Muscle of leg (tissue), 11 donors: Measurements from ENCODE around the gene PLEKHA5. TPM values are rescaled to one million over a fixed set of nuclear protein-coding genes. Genes with fewer than 3 reads are reported as not detected.

Experiments used
- DNase-seq: peaks from one replicate; pipeline ENCODE4 v3.0.0; 2013
- H3K27ac ChIP-seq: one replicate; pipeline ENCODE4 v1.5.1; 2013; ENCODE audit warnings: mild to moderate bottlenecking, low read length, control low read depth
- H3K27me3 ChIP-seq: one replicate; pipeline ENCODE4 v1.6.1; 2013; ENCODE audit warnings: low read length; ENCODE audit not compliant: control insufficient read depth, insufficient read depth
- H3K36me3 ChIP-seq: one replicate; pipeline ENCODE4 v1.6.1; 2013; ENCODE audit warnings: low read length; ENCODE audit not compliant: control insufficient read depth, insufficient read depth
- H3K4me1 ChIP-seq: one replicate; pipeline ENCODE4 v1.6.1; 2013; ENCODE audit warnings: low read length; ENCODE audit not compliant: control insufficient read depth, insufficient read depth
- H3K4me3 ChIP-seq: one replicate; pipeline ENCODE4 v1.5.1; 2013; ENCODE audit warnings: low read length, control low read depth
- H3K9me3 ChIP-seq: replicated peaks from 2 replicates; pipeline ENCODE4 v1.6.1; 2013; ENCODE audit warnings: low read depth, low read length; ENCODE audit not compliant: control insufficient read depth
- WGBS: methylation state at CpG from one replicate; pipeline ENCODE4 v1.1.5; 2013; ENCODE audit warnings: missing lambda C conversion rate; ENCODE audit not compliant: insufficient coverage; 5-methylcytosine and 5-hydroxymethylcytosine counted together
- polyA plus RNA-seq, 8 donors: library from polyadenylated mRNA; unstranded; fragments of 120-200 nt; gene quantifications; one replicate each; pipeline versions ENCODE4 v1.2.1 to v1.2.3, GENCODE V29; 2013; ENCODE audit warnings: inconsistent platforms in 1 of 8, low replicate concordance in 1 of 8; ENCODE audit not compliant: insufficient read length in 8 of 8, insufficient read depth in 1 of 8
- total RNA-seq: library from RNA; stranded (reverse); fragments of 120-200 nt; gene quantifications from one replicate; pipeline ENCODE4 v1.2.4, GENCODE V29; 2013

PLEKHA5 gene
- total and polyA plus RNA-seq, 9 donors = 13.2 to 24.6 (median 17.1) TPM

DNA sequence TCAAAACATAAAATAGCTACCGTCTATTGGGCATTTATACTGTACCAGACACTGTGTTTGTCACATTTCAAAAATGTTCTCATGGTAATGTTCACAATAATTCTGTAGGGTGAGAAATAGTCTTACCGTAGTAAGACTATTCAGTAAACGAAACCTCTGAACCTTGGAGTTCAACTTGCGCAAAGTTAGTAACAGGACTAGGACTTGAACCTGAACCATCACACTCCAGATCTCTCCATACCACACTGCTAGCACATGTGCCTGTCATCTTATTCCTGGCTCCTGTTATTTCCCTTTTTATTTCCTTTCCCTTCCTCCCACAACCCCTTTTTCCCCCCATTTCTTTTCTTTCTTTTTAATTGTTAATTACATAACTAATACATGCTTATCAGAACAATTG, 65.4 kb downstream of the PLEKHA5 start:
- H3K27ac ChIP-seq = no peak overlapping the region
- no peak overlapping the region for H3K4me3 ChIP-seq
- H3K27me3 ChIP-seq = no peaks in the 10 kb centered on the region
- peaks cover 3% of the 10 kb centered on the region for H3K4me1 ChIP-seq
- WGBS = 100% methylated on average over 2 of the region's 4 CpGs
- H3K9me3 ChIP-seq = no peaks in the 10 kb centered on the region
- DNase-seq = no peak
- no peaks in the 10 kb centered on the region for H3K36me3 ChIP-seq

DNA sequence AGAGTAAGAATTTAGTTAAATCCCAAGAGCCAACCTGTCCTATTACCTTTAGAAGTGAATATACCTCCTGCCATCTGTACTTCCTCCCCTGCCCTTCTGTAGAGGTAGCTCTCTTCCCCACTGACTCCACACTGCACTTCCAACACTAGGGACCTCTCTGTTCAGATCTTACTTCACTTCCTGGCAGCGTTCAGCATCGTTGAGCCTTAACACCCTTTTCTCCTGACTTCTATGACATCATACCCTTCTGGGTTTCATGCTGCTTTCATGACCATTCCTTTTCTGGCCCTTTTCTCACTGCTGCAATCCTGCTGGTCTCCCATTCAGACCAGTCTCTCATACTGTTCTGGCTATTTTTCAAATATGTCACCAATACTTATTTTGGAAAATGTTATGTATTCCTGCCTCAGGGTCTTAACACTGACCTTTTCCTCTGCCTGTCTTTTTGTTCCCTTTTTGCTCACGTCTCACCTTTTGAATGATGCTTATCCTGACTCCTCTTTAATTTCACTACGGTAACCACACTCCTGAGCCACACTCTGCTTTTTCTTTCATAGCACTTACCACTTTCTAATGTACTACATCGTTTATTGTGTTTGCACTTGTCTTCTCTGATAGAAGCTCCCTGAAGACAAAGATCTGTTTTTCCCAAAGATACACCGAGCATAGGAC, 67.6 kb downstream of the PLEKHA5 start:
- Histone ChIP-seq H3K9me3 (no peaks in the 10 kb centered on the region), H3K27me3 (no peaks in the 10 kb centered on the region), H3K36me3 (no peaks in the 10 kb centered on the region), H3K4me3 (no peak overlapping the region), H3K4me1 (no peaks in the 10 kb centered on the region), H3K27ac (no peak overlapping the region)
- WGBS = 66% methylated on average over 6 of the region's 6 CpGs
- no peak for DNase-seq

DNA sequence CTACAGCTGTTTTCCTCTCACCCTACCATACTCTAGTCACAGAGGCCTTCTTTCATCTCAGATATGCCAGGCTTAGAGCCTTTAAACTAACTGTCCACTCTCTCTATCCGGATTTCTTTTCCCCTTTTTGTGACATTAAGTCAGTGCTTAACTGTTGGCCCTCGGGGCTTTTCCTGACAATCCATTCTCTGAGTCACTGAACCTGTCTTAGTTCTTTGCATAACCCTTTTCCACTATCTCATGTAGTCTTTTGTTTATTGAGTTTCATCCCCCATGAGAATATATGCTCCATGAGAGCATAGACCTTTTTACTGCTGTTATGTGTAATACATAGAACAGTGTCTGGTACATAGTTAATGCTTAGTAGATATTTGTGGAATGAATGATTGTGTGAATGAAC, 68.7 kb downstream of the PLEKHA5 start:
- no peaks in the 10 kb centered on the region for H3K27me3 ChIP-seq
- 56% methylated on average over 1 of the region's 2 CpGs for WGBS
- DNase-seq = no peak
- no peak overlapping the region for H3K27ac ChIP-seq
- no peak overlapping the region for H3K4me3 ChIP-seq
- H3K9me3 ChIP-seq = no peaks in the 10 kb centered on the region
- H3K4me1 ChIP-seq = no peaks in the 10 kb centered on the region
- no peaks in the 10 kb centered on the region for H3K36me3 ChIP-seq

DNA sequence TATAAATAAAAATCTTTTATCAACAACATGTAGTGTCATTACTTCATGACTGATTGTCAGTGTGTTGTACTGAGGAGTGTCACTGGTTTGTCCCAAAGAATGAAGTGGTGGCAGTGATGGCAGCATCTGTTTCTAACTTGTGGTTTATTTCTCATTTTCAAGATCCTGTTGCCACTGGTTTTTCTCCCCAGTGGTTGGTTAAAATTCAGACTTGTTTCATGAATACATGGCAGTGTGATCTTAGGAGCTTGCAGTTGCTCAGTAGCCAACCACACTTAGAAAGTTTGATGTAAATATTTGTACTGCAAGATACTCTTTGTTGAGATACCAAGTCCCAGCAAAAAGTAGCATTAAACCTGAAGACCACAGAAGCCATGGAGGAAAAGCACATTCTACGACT, 69.8 kb downstream of the PLEKHA5 start:
- no CpG with 5 or more reads among the region's 1 CpG for whole genome bisulfite sequencing
- no peak overlapping the region for H3K27ac ChIP-seq
- H3K36me3 ChIP-seq = no peaks in the 10 kb centered on the region
- DNase-seq = no peak
- no peak overlapping the region for H3K4me3 ChIP-seq
- H3K27me3 ChIP-seq = no peaks in the 10 kb centered on the region
- H3K9me3 ChIP-seq = no peaks in the 10 kb centered on the region
- no peaks in the 10 kb centered on the region for H3K4me1 ChIP-seq

DNA sequence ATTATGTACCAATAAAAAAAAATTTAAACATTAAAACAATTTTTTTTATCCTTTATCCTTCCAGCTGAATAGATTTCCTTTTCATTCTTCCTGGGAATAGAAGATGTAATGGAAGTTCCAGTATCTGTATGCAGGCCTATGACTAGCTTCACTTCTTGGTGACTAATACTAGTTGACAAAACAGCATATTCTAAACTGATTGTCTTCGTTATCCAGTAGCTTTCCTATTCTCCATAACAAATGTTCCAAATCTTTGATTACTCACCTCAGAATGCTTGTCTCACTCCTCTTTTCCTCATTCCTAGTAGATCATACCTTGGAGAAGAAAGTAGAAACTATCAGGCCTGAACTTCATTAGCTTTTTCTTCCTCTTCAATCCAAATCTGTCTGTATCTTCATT, 70.7 kb downstream of the PLEKHA5 start:
- WGBS = no CpG with 5 or more reads among the region's 1 CpG
- H3K4me1 ChIP-seq = no peaks in the 10 kb centered on the region

DNA sequence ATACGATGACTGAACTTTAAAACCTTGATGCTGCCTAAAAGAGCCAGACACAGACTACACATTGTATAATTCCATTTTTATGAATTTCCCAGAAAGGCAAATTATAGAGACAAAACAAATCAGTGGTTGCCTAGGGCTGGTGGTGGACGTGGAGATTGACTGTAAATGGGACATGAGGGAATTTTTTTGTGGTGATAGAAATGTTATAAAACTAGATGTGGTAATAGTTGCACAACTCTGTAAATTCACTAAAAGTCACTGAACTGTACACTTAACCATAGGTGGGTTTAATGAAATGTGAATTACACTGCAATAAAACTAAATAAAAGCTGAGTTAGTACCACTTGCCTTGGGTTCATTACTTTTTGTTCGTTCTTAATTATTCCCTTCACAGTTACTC, 72.1 kb downstream of the PLEKHA5 start:
- no peak overlapping the region for H3K27ac ChIP-seq
- H3K9me3 ChIP-seq = no peaks in the 10 kb centered on the region
- no peaks in the 10 kb centered on the region for H3K4me1 ChIP-seq
- no peaks in the 10 kb centered on the region for H3K36me3 ChIP-seq
- DNase-seq = no peak
- H3K4me3 ChIP-seq = no peak overlapping the region
- no CpG with 5 or more reads among the region's 3 CpGs for WGBS
- H3K27me3 ChIP-seq = no peaks in the 10 kb centered on the region

More for the DNA sequence above, 70.7 kb downstream of the PLEKHA5 start:
- DNase-seq = no peak
- Histone ChIP-seq H3K27me3 (no peaks in the 10 kb centered on the region), H3K27ac (no peak overlapping the region), H3K4me3 (no peak overlapping the region), H3K9me3 (no peaks in the 10 kb centered on the region), H3K36me3 (no peaks in the 10 kb centered on the region)

DNA sequence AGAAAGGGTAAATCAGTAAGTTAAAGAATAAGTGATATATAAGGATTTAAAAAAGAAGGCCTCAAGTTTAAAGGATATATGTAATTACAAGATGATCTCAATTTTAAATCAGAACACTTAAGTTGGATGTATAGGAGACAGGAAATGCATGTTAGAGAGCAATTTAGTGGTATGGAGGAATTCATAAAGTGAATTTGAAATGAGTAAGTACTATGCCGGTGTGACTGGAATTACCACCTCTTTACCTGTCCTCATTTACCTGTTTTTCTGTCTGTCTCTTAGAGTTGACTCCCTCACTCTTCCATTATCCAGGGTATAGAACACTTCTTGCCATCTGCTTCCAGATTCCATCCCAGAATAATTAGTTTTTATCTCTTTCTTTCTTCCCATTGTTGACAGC, 73.5 kb downstream of the PLEKHA5 start:
- no peaks in the 10 kb centered on the region for H3K27me3 ChIP-seq
- H3K4me3 ChIP-seq = no peak overlapping the region
- no peaks in the 10 kb centered on the region for H3K9me3 ChIP-seq
- DNase-seq = no peak
- no peak overlapping the region for H3K27ac ChIP-seq
- 80% methylated on average over 1 of the region's 1 CpG for WGBS
- H3K4me1 ChIP-seq = no peaks in the 10 kb centered on the region
- H3K36me3 ChIP-seq = no peaks in the 10 kb centered on the region

DNA sequence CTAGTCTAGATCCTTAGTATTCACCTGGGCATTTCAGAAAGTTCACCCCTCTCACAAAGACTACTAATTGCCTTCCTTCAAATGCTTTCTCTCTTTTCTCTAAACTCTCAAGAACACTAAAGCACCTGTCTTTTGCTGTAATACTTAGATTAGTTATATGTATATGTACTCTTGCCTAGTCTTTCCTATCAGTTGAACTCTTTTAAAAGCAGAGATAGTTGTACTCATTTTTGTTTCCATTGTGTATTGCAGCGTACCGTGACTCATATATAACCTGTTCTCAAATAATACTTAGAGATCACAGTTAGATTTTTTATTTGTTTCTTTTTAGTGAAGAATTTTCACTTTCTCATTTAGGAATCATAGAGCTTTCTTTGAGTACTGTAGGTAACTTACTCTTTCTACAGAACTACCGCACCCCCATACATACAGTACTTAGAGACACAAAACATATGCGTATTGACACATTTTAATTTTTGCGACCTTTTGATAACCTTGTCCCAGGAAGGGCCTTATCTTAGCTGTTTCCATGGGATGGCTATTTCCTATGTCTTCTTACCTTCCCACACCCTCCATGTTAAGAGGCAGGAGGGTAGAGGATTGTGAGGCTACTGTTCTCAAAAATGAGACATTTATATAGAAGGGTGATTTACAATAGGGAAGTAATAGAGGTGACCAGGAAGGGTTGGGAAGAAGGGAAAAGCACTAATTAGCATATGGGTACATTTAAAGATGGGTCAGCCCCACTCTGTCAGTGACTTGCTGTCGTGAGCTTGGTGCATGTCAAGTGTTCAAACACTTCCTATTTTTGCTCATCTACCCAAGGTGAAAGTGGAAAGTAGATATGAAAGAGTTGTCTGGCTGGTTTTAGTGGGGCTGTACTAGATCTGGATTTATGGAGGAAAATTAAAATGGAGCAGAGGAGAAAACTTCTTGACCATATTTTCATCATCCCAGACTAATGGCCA, 74.3 kb downstream of the PLEKHA5 start:
- Histone ChIP-seq H3K4me3 (no peak overlapping the region), H3K4me1 (no peaks in the 10 kb centered on the region), H3K9me3 (no peaks in the 10 kb centered on the region), H3K27me3 (no peaks in the 10 kb centered on the region), H3K36me3 (no peaks in the 10 kb centered on the region), H3K27ac (no peak overlapping the region)
- DNase-seq = no peak
- 100% methylated on average over 1 of the region's 6 CpGs for WGBS

DNA sequence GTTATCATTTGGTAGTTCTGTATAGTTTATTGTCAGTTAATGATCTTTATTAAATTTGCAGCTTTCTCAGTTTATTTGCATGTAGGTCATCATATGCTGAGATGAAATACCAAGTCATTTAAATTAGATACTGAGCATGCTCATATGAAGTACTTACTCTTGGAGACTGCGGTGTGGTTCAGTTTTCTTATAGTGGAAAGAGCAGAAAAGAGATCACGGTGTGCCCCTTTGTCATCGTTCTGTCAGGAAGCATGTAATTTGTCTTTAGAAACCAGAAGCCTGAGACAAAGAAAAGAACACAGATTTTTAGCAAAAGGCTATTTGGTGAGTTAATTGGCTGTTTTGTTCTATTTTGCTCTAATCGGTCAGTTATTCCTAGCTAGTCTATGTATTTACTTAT, 75.6 kb downstream of the PLEKHA5 start:
- WGBS = 52% methylated on average over 3 of the region's 4 CpGs
- Histone ChIP-seq H3K36me3 (no peaks in the 10 kb centered on the region), H3K9me3 (no peaks in the 10 kb centered on the region), H3K4me3 (peak overlapping the region; percentile 30), H3K27ac (no peak overlapping the region), H3K4me1 (no peaks in the 10 kb centered on the region), H3K27me3 (no peaks in the 10 kb centered on the region)
- no peak for DNase-seq

DNA sequence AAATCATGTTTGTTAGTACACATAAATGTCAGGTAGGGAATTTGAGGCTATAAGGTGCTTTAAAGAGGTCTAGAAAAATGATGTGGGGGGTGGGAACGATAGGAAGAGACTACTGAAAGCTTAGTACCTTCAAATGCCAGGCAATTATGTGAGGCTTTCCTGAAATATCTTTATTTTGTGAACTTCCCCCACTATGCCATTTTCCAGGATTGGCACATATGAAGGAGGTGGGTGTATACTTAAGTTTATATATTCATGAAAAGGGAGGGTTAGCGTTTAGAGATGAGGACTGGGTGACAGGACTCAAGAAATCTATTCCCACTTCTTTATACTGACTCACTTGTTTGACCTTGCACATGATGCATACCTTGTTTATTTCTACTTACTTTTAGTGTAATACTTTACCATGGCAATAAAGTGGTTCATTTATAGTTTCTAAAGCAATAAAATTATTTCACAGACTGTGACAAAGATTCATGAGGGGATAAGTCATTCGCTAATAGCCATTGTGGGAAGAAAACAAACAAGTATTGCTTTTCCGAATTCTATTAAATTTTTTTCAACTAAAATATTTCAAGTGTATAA, 77.1 kb downstream of the PLEKHA5 start:
- H3K27me3 ChIP-seq = no peaks in the 10 kb centered on the region
- no peak overlapping the region for H3K4me3 ChIP-seq
- 60% methylated on average over 1 of the region's 4 CpGs for WGBS
- no peak overlapping the region for H3K27ac ChIP-seq
- no peak for DNase-seq
- H3K4me1 ChIP-seq = no peaks in the 10 kb centered on the region
- no peaks in the 10 kb centered on the region for H3K36me3 ChIP-seq
- peaks cover 4% of the 10 kb centered on the region for H3K9me3 ChIP-seq
